ENCODE measurements around the gene PTTG2. TPM values are rescaled to one million over a fixed set of nuclear protein-coding genes. Genes with fewer than 3 reads are reported as not detected.
A peak's percentile ranks its signal among the peaks of the same experiment; 100 is the strongest.

Gene PTTG2
- total and polyA plus RNA-seq, 2 experiments from 2014 or later: not detected

DNA sequence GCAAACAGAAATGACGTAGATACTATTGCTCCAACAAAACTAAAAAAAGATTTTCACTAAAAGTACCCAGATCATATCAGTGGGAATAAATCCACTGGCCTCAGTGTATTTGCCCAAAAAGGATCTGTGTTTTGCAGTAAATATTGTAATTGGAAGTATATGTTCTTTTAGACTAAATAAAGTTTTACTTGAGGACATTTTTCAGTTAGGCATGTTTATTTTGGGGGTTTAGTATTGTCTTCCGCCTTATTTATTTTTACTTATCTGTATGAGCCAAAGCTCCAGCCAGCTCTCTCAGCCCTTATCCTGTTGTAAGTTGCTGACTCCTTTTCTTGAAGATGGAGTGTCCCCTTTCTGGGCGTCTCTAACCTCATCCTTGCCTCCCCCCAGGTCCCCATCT lies 49.8 kb downstream of the PTTG2 start:
- 74% methylated on average over 3 of the region's 3 CpGs for WGBS (ENCODE audit: low lambda C conversion rate, missing lambda C conversion rate)
- Histone ChIP-seq H3K27ac (peak overlapping the region; percentile 26), H4K20me1 (ENCODE audit: insufficient read depth, poor library complexity, severe bottlenecking) (peaks cover 3% of the 10 kb centered on the region), H3K9me2 (replicated peaks; ENCODE audit: insufficient read depth) (no peaks in the 10 kb centered on the region), H3K79me2 (peaks cover 56% of the 10 kb centered on the region), H3K4me2 (peak overlapping the region; percentile 2), H2AFZ (no peak overlapping the region), H3K36me3 (replicated peaks; ENCODE audit: insufficient read depth, low read depth) (no peaks in the 10 kb centered on the region), H3K4me3 (no peak overlapping the region), H3K27me3 (no peaks in the 10 kb centered on the region), H3K4me1 (ENCODE audit: insufficient read depth) (peaks cover 35% of the 10 kb centered on the region), H3K9me3 (ENCODE audit: low read depth) (no peaks in the 10 kb centered on the region)
- TF ChIP-seq EZH2phosphoT487 (IDR thresholded peaks at IDR 0.05; ENCODE audit: low read depth, severe bottlenecking, unreplicated experiment) (no peak), EZH2 (IDR thresholded peaks at IDR 0.05; ENCODE audit: borderline replicate concordance) (no peak)
- no peak for DNase-seq (ENCODE audit: low spot score)

Other genes with a start within 250 kb of the PTTG2 start
- gene PGM2, start 133.7 kb upstream of the PTTG2 start, total RNA-seq: 25.0 and 28.2 TPM in 2 replicates
- gene PGM2, start 133.7 kb upstream of the PTTG2 start, polyA plus RNA-seq: 11.2 and 14.8 TPM in 2 replicates
- 117 and 123 TPM in 2 replicates for gene TBC1D1, start 69.3 kb upstream of the PTTG2 start, total RNA-seq
- 45.6 and 61.6 TPM in 2 replicates for gene TBC1D1, start 69.3 kb upstream of the PTTG2 start, polyA plus RNA-seq